PC-3 (cell line): ENCODE results near the gene PROX1. TPM values are rescaled to one million over a fixed set of nuclear protein-coding genes. Genes with fewer than 3 reads are reported as not detected.

Experiments used
- ATAC-seq: fragments of 200-7000 bp; cut with Tn5 transposase; 2 replicates; pipeline ENCODE4 v1.9.1; 2020; ENCODE audit warnings: mild to moderate bottlenecking, moderate library complexity
- Bru-seq: library from RNA; stranded (reverse); fragments of 400-500 nt; gene quantifications from one replicate; lab custom pipeline; 2021; lab: Mats Ljungman, UMichigan
- BruChase-seq, 2 experiments: library from RNA; stranded (reverse); fragments of 400-500 nt; gene quantifications; one replicate each; lab custom pipeline; 2021; lab: Mats Ljungman, UMichigan
- BruUV-seq: library from RNA; stranded (reverse); fragments of 400-500 nt; replicated peaks from 2 replicates; lab custom pipeline; 2021; lab: Mats Ljungman, UMichigan
- CTCF ChIA-PET: fragments of 300-600 bp; sonication (Branson Sonifier 250); formaldehyde crosslinking; loops from one replicate; lab custom pipeline; 2022; ENCODE audit warnings: antibody characterized with exemption; lab: Charles Lee
- POLR2A ChIA-PET: fragments of 300-600 bp; sonication (Branson Sonifier 250); formaldehyde crosslinking; loops from one replicate; lab custom pipeline; 2022; ENCODE audit warnings: antibody characterized with exemption; ENCODE audit not compliant: unreplicated experiment; lab: Charles Lee
- DNase-seq: peaks from one replicate; pipeline ENCODE4 v3.0.0-alpha.2; 2015
- H2AFZ ChIP-seq: fragments of 300-600 bp; sonication (generic); 2 replicates; pipeline ENCODE4 v1.6.0; 2016; ENCODE audit warnings: antibody characterized with exemption, low read length
- H3F3A ChIP-seq: fragments of 300-600 bp; sonication (generic); one replicate; pipeline ENCODE4 v1.6.0; 2017; ENCODE audit warnings: antibody characterized with exemption, low read length, control low read depth, mild to moderate bottlenecking; ENCODE audit not compliant: unreplicated experiment
- H3K27ac ChIP-seq: fragments of 300-600 bp; sonication (generic); 2 replicates; pipeline ENCODE4 v1.5.1; 2016; ENCODE audit warnings: mild to moderate bottlenecking, low read length
- H3K27me3 ChIP-seq: fragments of 300-600 bp; sonication (generic); 2 replicates; pipeline ENCODE4 v1.6.1; 2016; ENCODE audit warnings: low read length, mixed read lengths
- H3K36me3 ChIP-seq: fragments of 300-600 bp; sonication (generic); 2 replicates; pipeline ENCODE4 v1.6.1; 2016; ENCODE audit warnings: low read depth, mixed run types, low read length, mixed read lengths
- H3K4me1 ChIP-seq: fragments of 300-600 bp; sonication (generic); 2 replicates; pipeline ENCODE4 v1.5.1; 2016; ENCODE audit warnings: low read length; ENCODE audit not compliant: insufficient read depth
- H3K4me2 ChIP-seq: fragments of 300-600 bp; sonication (generic); 2 replicates; pipeline ENCODE4 v1.6.0; 2016; ENCODE audit warnings: low read length
- H3K4me3 ChIP-seq: fragments of 300-600 bp; sonication (generic); 2 replicates; pipeline ENCODE4 v1.5.1; 2016; ENCODE audit warnings: mild to moderate bottlenecking, low read length, mixed read lengths
- H3K79me2 ChIP-seq: fragments of 300-600 bp; sonication (generic); 2 replicates; pipeline ENCODE4 v1.6.1; 2017; ENCODE audit warnings: low read length, mixed read lengths
- H3K9ac ChIP-seq: fragments of 300-600 bp; sonication (generic); 2 replicates; pipeline ENCODE4 v1.6.0; 2016; ENCODE audit warnings: mild to moderate bottlenecking, low read length
- H3K9me2 ChIP-seq: fragments of 300-600 bp; sonication (generic); replicated peaks from 2 replicates; pipeline ENCODE4 v1.6.1; 2016; ENCODE audit warnings: mixed run types, low read length, mixed read lengths
- H3K9me3 ChIP-seq: fragments of 300-600 bp; sonication (generic); 2 replicates; pipeline ENCODE4 v1.6.1; 2016; ENCODE audit warnings: low read length, mixed read lengths
- H4K20me1 ChIP-seq: fragments of 300-600 bp; sonication (generic); 2 replicates; pipeline ENCODE4 v1.6.1; 2016; ENCODE audit warnings: low read length, mixed read lengths
- CTCF ChIP-seq: fragments of 300-600 bp; sonication (generic); conservative IDR thresholded peaks from 2 replicates; pipeline ENCODE4 v1.5.1; 2017; ENCODE audit warnings: antibody characterized with exemption, low read depth, mild to moderate bottlenecking, low read length
- EZH2 ChIP-seq: fragments of 300-600 bp; sonication (generic); IDR thresholded peaks from one replicate; pipeline ENCODE4 v1.6.1; 2017; ENCODE audit warnings: antibody characterized with exemption, mild to moderate bottlenecking, low read length; ENCODE audit not compliant: unreplicated experiment
- EZH2phosphoT487 ChIP-seq: fragments of 300-600 bp; sonication (generic); IDR thresholded peaks from 2 replicates; pipeline ENCODE4 v1.6.1; 2018; ENCODE audit warnings: mild to moderate bottlenecking, antibody characterized with exemption, low read length, borderline replicate concordance
- intact Hi-C: fragments of 100-400 bp; cut with micrococcal nuclease; formaldehyde crosslinking; loops from 2 replicates; pipeline ENCODE4 v1.9.0; 2023
- long read RNA-seq: library from polyadenylated mRNA; unstranded; transcript quantifications from one replicate; pipeline ENCODE4 v2.0.0, GENCODE V29; 2021; ENCODE audit not compliant: unreplicated experiment
- total RNA-seq: library from RNA; depleted of rRNA; stranded (reverse); fragments of >200 nt; gene quantifications from 2 replicates; pipeline ENCODE4 v1.2.3, GENCODE V29; 2014; rRNA removed

PROX1 gene
- 0.12 TPM in 1 of 2 replicates, not detected in the other for total RNA-seq
- Bru-seq, nascent RNA = percentile 26 among the genes with signal in this experiment
- BruChase-seq, experiment 1, labeled RNA remaining after a 6-hour chase = percentile 20 among the genes with signal in this experiment
- BruChase-seq, experiment 2, labeled RNA remaining after a 2-hour chase = percentile 23 among the genes with signal in this experiment
- long read RNA-seq = 0 reads

GRCh38 chr1:213987927-213988506, at the start of gene PROX1:
Gene PROX1, plus strand, starts transcription at chr1:213987973. Its CDS starts 8,563 bp downstream, at chr1:213996536.
- ChIA-PET POLR2A (interaction anchor here (0.7 kb wide), 1 partner anchor 14 kb away, joined by 6 read pairs; no protein-coding TSS in a partner anchor), CTCF (interaction anchor here (0.6 kb wide), 2 partner anchors 135 to 594 kb away, joined by 4 to 10 read pairs; no protein-coding TSS in a partner anchor)
- Histone ChIP-seq H3K4me2 (peak within 1 kb of the TSS; percentile 90), H3K79me2 (no peaks in the 10 kb centered on the region), H3K4me1 (no peaks in the 10 kb centered on the region), H3F3A (no peaks in the 10 kb centered on the region), H3K4me3 (peak within 1 kb of the TSS; percentile 70), H4K20me1 (no peaks in the 10 kb centered on the region), H3K27ac (no peak within 1 kb of the TSS), H3K9me3 (no peaks in the 10 kb centered on the region), H2AFZ (peak within 1 kb of the TSS; percentile 85), H3K27me3 (peaks cover 96% of the 10 kb centered on the region), H3K9me2 (no peaks in the 10 kb centered on the region), H3K36me3 (no peaks in the 10 kb centered on the region), H3K9ac (no peak within 1 kb of the TSS)
- DNase-seq (peak; percentile 82), ATAC-seq (peak; percentile 89)
- no TSS peak for BruUV-seq
- intact Hi-C loops = loop anchor here (2.0 to 10.0 kb wide), 3 partner anchors 114 to 743 kb away; no protein-coding TSS in a partner anchor
- TF ChIP-seq EZH2 (peak; percentile 48), CTCF (0 out of 2 replicates have a peak, but pooled peaks have one; percentile 10), EZH2phosphoT487 (no peak)

GRCh38 chr1:213938776-213939175, 49.0 kb upstream of the PROX1 start:
- Histone ChIP-seq H3K4me3 (no peak overlapping the region), H3K4me2 (no peak overlapping the region), H4K20me1 (no peaks in the 10 kb centered on the region), H2AFZ (no peak overlapping the region), H3F3A (no peaks in the 10 kb centered on the region), H3K27ac (no peak overlapping the region), H3K9ac (no peak overlapping the region), H3K27me3 (peaks cover 30% of the 10 kb centered on the region; the same call in 1 of the 2 replicates), H3K36me3 (no peaks in the 10 kb centered on the region), H3K9me3 (no peaks in the 10 kb centered on the region), H3K4me1 (no peaks in the 10 kb centered on the region), H3K79me2 (no peaks in the 10 kb centered on the region), H3K9me2 (no peaks in the 10 kb centered on the region)
- ATAC-seq (no peak), DNase-seq (no peak)
- intact Hi-C loops = no loop called here
- ChIA-PET POLR2A (no interaction called here), CTCF (no interaction called here)
- no peak for TF ChIP-seq EZH2phosphoT487
- TF ChIP-seq EZH2 = no peak
- no peak for TF ChIP-seq CTCF
- no TSS peak for BruUV-seq

- no peak overlapping the region for H2AFZ ChIP-seq
- H3K4me2 ChIP-seq = no peak overlapping the region
- no peak overlapping the region for H3K4me3 ChIP-seq
- POLR2A ChIA-PET = no interaction called here
- TF ChIP-seq CTCF (no peak), EZH2 (no peak), EZH2phosphoT487 (no peak)
- H4K20me1 ChIP-seq = no peaks in the 10 kb centered on the region
- peaks cover 30% of the 10 kb centered on the region; the same call in 1 of the 2 replicates for H3K27me3 ChIP-seq
- H3F3A ChIP-seq = no peaks in the 10 kb centered on the region
- CTCF ChIA-PET = no interaction called here
- H3K79me2 ChIP-seq = no peaks in the 10 kb centered on the region
- no peaks in the 10 kb centered on the region for H3K9me2 ChIP-seq
- no peak overlapping the region for H3K9ac ChIP-seq
- BruUV-seq = no TSS peak
- no peaks in the 10 kb centered on the region for H3K4me1 ChIP-seq
- ATAC-seq (no peak), DNase-seq (no peak)
- no peaks in the 10 kb centered on the region for H3K36me3 ChIP-seq
- intact Hi-C loops = no loop called here
- H3K9me3 ChIP-seq = no peaks in the 10 kb centered on the region
- H3K27ac ChIP-seq = no peak overlapping the region
Observed at GRCh38 chr1:213939888-213940287, 47.9 kb upstream of the PROX1 start.
